ENCODE measurements around the gene NOX5.

DNA sequence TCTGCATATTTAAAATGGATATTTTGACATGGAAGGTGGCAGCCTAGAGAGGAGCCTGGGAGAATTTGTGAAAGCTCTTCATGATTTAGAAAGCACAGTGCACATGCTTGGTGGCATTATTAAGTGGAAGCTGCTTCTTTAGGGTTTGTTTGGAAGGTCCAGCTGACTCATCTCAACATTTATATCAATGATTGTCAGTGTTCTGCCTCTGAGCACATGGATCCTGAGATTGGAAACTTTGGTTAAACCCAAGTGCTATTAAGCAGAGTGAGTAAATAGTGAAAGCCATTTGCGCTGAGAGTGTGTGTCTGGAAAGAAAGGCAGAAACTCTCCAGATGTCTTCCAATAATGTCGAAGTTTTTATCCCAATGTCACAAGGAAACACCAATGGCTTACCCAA lies 7.4 kb downstream of the NOX5 start:
- TF ChIP-seq, protein P1, sequence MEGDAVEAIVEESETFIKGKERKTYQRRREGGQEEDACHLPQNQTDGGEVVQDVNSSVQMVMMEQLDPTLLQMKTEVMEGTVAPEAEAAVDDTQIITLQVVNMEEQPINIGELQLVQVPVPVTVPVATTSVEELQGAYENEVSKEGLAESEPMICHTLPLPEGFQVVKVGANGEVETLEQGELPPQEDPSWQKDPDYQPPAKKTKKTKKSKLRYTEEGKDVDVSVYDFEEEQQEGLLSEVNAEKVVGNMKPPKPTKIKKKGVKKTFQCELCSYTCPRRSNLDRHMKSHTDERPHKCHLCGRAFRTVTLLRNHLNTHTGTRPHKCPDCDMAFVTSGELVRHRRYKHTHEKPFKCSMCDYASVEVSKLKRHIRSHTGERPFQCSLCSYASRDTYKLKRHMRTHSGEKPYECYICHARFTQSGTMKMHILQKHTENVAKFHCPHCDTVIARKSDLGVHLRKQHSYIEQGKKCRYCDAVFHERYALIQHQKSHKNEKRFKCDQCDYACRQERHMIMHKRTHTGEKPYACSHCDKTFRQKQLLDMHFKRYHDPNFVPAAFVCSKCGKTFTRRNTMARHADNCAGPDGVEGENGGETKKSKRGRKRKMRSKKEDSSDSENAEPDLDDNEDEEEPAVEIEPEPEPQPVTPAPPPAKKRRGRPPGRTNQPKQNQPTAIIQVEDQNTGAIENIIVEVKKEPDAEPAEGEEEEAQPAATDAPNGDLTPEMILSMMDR (IDR thresholded peaks at IDR 0.05; ENCODE audit: low read depth, low read length, missing input control): no peak
- TF ChIP-seq MAX (IDR thresholded peaks at IDR 0.05) (no peak), YY1 (IDR thresholded peaks at IDR 0.05) (no peak), REST (IDR thresholded peaks at IDR 0.05) (no peak), RXRA (IDR thresholded peaks at IDR 0.05) (no peak), EGR1 (IDR thresholded peaks at IDR 0.05; ENCODE audit: low read depth in 2 of 2) (no peak), TAF1 (conservative IDR thresholded peaks at IDR 0.05) (no peak), JUND (IDR thresholded peaks at IDR 0.05) (no peak), GABPA (IDR thresholded peaks at IDR 0.05 in 1 of 2, conservative IDR thresholded peaks at IDR 0.05 in 1 of 2) (no peak), RAD21 (IDR thresholded peaks at IDR 0.05) (no peak)

Measured in liver (tissue), 3 donors.